H9 (cell line): ENCODE data around the gene CBX5. TPM values are rescaled to one million over a fixed set of nuclear protein-coding genes. Genes with fewer than 3 reads are reported as not detected.
"Not testable (repeated sequence)": the region's sequence is repeated elsewhere in the genome, so short reads cannot be mapped to it uniquely, and the experiment has no call there.

Source experiments
- DNase-seq: peaks from one replicate; pipeline ENCODE4 v3.0.0-alpha.2; 2017
- H2AFZ ChIP-seq: one replicate; pipeline ENCODE4 v1.6.1; 2013; ENCODE audit warnings: mild to moderate bottlenecking, low read length, control low read depth, moderate library complexity
- H2AK5ac ChIP-seq: 2 replicates; pipeline ENCODE4 v1.6.1; 2013; ENCODE audit warnings: low read length, control low read depth, mixed read lengths; ENCODE audit not compliant: insufficient read length
- H2BK120ac ChIP-seq: one replicate; pipeline ENCODE4 v1.6.1; 2013; ENCODE audit warnings: low read depth, mild to moderate bottlenecking, low read length, control low read depth, inconsistent platforms; ENCODE audit not compliant: poor library complexity, severe bottlenecking
- H2BK12ac ChIP-seq: 2 replicates; pipeline ENCODE4 v1.6.1; 2013; ENCODE audit warnings: low read length, control low read depth, mixed read lengths, low read depth; ENCODE audit not compliant: insufficient read length
- H2BK15ac ChIP-seq: 2 replicates; pipeline ENCODE4 v1.6.1; 2013; ENCODE audit warnings: low read depth, low read length, control low read depth
- H2BK20ac ChIP-seq: one replicate; pipeline ENCODE4 v1.6.1; 2013; ENCODE audit warnings: low read depth, mild to moderate bottlenecking, low read length, control low read depth, inconsistent platforms; ENCODE audit not compliant: poor library complexity, severe bottlenecking
- H2BK5ac ChIP-seq: 2 replicates; pipeline ENCODE4 v1.6.1; 2013; ENCODE audit warnings: low read length, control low read depth, mixed read lengths; ENCODE audit not compliant: insufficient read length
- H3K14ac ChIP-seq: 2 replicates; pipeline ENCODE4 v1.6.1; 2013; ENCODE audit warnings: low read length, control low read depth; ENCODE audit not compliant: insufficient read depth
- H3K18ac ChIP-seq: 2 replicates; pipeline ENCODE4 v1.6.1; 2013; ENCODE audit warnings: low read depth, mild to moderate bottlenecking, mixed read lengths, low read length, control low read depth; ENCODE audit not compliant: insufficient read length
- H3K23ac ChIP-seq: 2 replicates; pipeline ENCODE4 v1.6.1; 2013; ENCODE audit warnings: low read length, control low read depth, mixed read lengths, low read depth; ENCODE audit not compliant: insufficient read length
- H3K23me2 ChIP-seq: 2 replicates; pipeline ENCODE4 v1.6.1; 2013; ENCODE audit warnings: low read depth, mild to moderate bottlenecking, mixed read lengths, low read length, control low read depth; ENCODE audit not compliant: insufficient read length, poor library complexity, severe bottlenecking
- H3K27ac ChIP-seq: 2 replicates; pipeline ENCODE4 v1.5.1; 2013; ENCODE audit warnings: low read length, control low read depth, mixed read lengths, low read depth; ENCODE audit not compliant: insufficient read length
- H3K27me3 ChIP-seq: 2 replicates; pipeline ENCODE4 v1.6.1; 2013; ENCODE audit warnings: low read length, control low read depth, inconsistent platforms; ENCODE audit not compliant: insufficient read depth
- H3K4ac ChIP-seq: 2 replicates; pipeline ENCODE4 v1.6.1; 2013; ENCODE audit warnings: low read depth, mild to moderate bottlenecking, control low read depth, inconsistent platforms, low read length, moderate library complexity
- H3K4me1 ChIP-seq: 2 replicates; pipeline ENCODE4 v1.6.1; 2013; ENCODE audit warnings: low read length, control low read depth, inconsistent platforms; ENCODE audit not compliant: insufficient read depth
- H3K4me2 ChIP-seq: 2 replicates; pipeline ENCODE4 v1.6.1; 2013; ENCODE audit warnings: low read length, control low read depth, mixed read lengths; ENCODE audit not compliant: insufficient read length, insufficient read depth
- H3K56ac ChIP-seq: 2 replicates; pipeline ENCODE4 v1.6.1; 2013; ENCODE audit warnings: low read depth, mild to moderate bottlenecking, mixed read lengths, low read length, control low read depth; ENCODE audit not compliant: insufficient read length
- H3K79me1 ChIP-seq: 2 replicates; pipeline ENCODE4 v1.6.1; 2013; ENCODE audit warnings: low read depth, mild to moderate bottlenecking, moderate library complexity, low read length, control low read depth, inconsistent platforms; ENCODE audit not compliant: insufficient read depth, poor library complexity, severe bottlenecking
- H3K79me2 ChIP-seq: 2 replicates; pipeline ENCODE4 v1.6.1; 2013; ENCODE audit warnings: low read length, control low read depth, inconsistent platforms; ENCODE audit not compliant: insufficient read depth
- H3K9ac ChIP-seq: 2 replicates; pipeline ENCODE4 v1.6.1; 2013; ENCODE audit warnings: low read length, control low read depth, mixed read lengths; ENCODE audit not compliant: insufficient read length; ENCODE audit errors: extremely low read depth
- H3K9me3 ChIP-seq: one replicate; pipeline ENCODE4 v1.6.1; 2013; ENCODE audit warnings: low read depth, low read length, inconsistent platforms; ENCODE audit not compliant: control insufficient read depth
- H3T11ph ChIP-seq: one replicate; pipeline ENCODE4 v1.6.1; 2013; ENCODE audit warnings: mild to moderate bottlenecking, low read length, control low read depth, inconsistent platforms
- H4K20me1 ChIP-seq: one replicate; pipeline ENCODE4 v1.6.1; 2013; ENCODE audit not compliant: control insufficient read depth, insufficient read length, insufficient read depth
- H4K5ac ChIP-seq: 2 replicates; pipeline ENCODE4 v1.6.1; 2013; ENCODE audit warnings: low read depth, mild to moderate bottlenecking, mixed read lengths, low read length, control low read depth; ENCODE audit not compliant: insufficient read length
- H4K8ac ChIP-seq: replicated peaks from 2 replicates; pipeline ENCODE4 v1.6.1; 2013; ENCODE audit warnings: low read length, control low read depth, mixed read lengths, low read depth; ENCODE audit not compliant: insufficient read length
- H4K91ac ChIP-seq: 2 replicates; pipeline ENCODE4 v1.6.1; 2013; ENCODE audit warnings: low read depth, mild to moderate bottlenecking, moderate library complexity, mixed read lengths, low read length, control low read depth; ENCODE audit not compliant: insufficient read length
- H3K27ac Mint-ChIP-seq, 3 experiments: 2 replicates in 2 of 3; 3 replicates in 1 of 3; pipeline ENCODE4 v1.8.0; 2020 to 2021; ENCODE audit warnings: mixed read lengths in 3 of 3, mild to moderate bottlenecking in 1 of 3, moderate library complexity in 1 of 3
- H3K27me3 Mint-ChIP-seq: 2 replicates; pipeline ENCODE4 v1.8.0; 2021; ENCODE audit warnings: low read depth, mild to moderate bottlenecking, moderate library complexity, mixed read lengths
- H3K36me3 Mint-ChIP-seq, 3 experiments: 2 replicates in 2 of 3; 3 replicates in 1 of 3; pipeline ENCODE4 v1.8.0; 2020 to 2021; ENCODE audit warnings: low read depth in 3 of 3, mixed read lengths in 3 of 3; ENCODE audit not compliant: insufficient read depth in 1 of 3
- H3K4me1 Mint-ChIP-seq, 2 experiments: 2 replicates each; pipeline ENCODE4 v1.8.0; 2020; ENCODE audit warnings: mixed read lengths in 2 of 2
- H3K4me3 Mint-ChIP-seq, 2 experiments: 2 replicates in 1 of 2; 3 replicates in 1 of 2; pipeline ENCODE4 v1.8.0; 2020 to 2021; ENCODE audit warnings: mild to moderate bottlenecking in 2 of 2, mixed read lengths in 2 of 2, moderate library complexity in 1 of 2
- H3K9me3 Mint-ChIP-seq, 2 experiments: 2 replicates in 1 of 2; 3 replicates in 1 of 2; pipeline ENCODE4 v1.8.0; 2020; ENCODE audit warnings: mild to moderate bottlenecking in 2 of 2, mixed read lengths in 2 of 2, moderate library complexity in 1 of 2
- WGBS: extraction: QIAGEN DNeasy Blood & Tissue Kit; methylation state at CpG from one replicate; pipeline ENCODE4 v1.1.7; 2013; ENCODE audit warnings: missing lambda C conversion rate, low lambda C conversion rate, mixed read lengths; ENCODE audit not compliant: insufficient read length; ENCODE audit errors: extremely low coverage; 5-methylcytosine and 5-hydroxymethylcytosine counted together
- total RNA-seq: library from RNA; stranded (reverse); gene quantifications from 2 replicates; pipeline ENCODE4 v1.2.1, GENCODE V29; 2021
- TF ChIP-seq, protein P1 (sequence below): fragments of 200-600 bp; sonication (generic); conservative IDR thresholded peaks from 3 replicates; pipeline ENCODE4 v1.8.0; 2021; ENCODE audit warnings: antibody characterized with exemption, mild to moderate bottlenecking

Gene CBX5
- total RNA-seq, 1 experiment from 2014 or later = 206 TPM

DNA sequence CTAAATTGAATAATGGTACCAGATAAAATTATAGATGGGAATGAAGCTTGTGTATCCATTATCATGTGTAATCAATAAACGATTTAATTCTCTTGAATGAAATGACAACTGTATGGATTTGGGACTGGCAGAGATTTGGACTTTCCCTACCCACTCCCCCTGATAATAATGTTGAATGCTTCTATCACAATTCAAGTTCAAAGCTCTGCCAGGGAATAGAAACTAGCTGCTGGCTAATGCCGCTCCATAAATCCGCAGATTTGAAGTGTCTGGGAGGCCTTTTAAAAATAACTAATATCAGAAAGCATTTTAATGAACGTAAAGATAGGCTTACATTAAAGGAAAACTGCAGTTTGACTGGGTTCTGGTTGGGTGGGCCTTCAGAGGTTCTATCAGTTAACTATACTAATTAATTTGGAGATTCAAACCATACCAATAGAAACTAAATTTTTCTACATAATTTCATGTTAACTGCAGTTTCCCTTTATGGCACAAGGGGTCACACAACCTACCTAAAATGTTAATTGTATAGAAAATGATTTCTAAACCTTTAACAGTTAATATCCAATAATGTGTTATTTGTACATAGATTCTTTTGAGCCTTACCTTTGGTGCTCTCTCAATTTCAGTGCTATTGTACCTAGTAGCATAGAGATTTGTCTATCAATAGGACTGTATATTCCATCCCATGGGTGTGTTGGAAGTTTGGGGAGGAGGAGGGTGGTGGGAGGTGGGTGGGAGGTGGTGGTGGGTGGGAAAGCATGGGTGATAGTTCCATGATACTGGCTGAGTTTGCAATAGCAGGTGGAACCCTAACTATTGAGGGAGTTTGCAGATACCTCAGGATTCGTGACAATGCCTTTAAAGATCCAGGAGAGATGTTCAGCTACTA is 5.5 kb upstream of the CBX5 start:
- H3K23ac ChIP-seq = no peak overlapping the region
- no peak overlapping the region for H2AFZ ChIP-seq
- H3K4me3 Mint-ChIP-seq = peak overlapping the region; percentile 6 to 62; a peak in 3 of 5 replicates
- H3K4ac ChIP-seq = no peak overlapping the region
- no peaks in the 10 kb centered on the region for H3K23me2 ChIP-seq
- H3K9me3 Mint-ChIP-seq = no peaks in the 10 kb centered on the region
- H3K4me1 Mint-ChIP-seq = peaks cover 26 to 38% of the 10 kb centered on the region in 2 experiments
- peaks cover 3% of the 10 kb centered on the region; the same call in 1 of the 2 replicates for H3K27me3 Mint-ChIP-seq
- no peaks in the 10 kb centered on the region for H3K79me1 ChIP-seq
- H2BK12ac ChIP-seq = no peak overlapping the region
- no peaks in the 10 kb centered on the region for H4K20me1 ChIP-seq
- H3K27ac ChIP-seq = peak overlapping the region; percentile 19
- WGBS = no CpG with 5 or more reads among the region's 5 CpGs
- H3K9me3 ChIP-seq = no peaks in the 10 kb centered on the region
- no peaks in the 10 kb centered on the region for H3K4me1 ChIP-seq
- no peak overlapping the region for H2BK20ac ChIP-seq
- no peak overlapping the region for H4K5ac ChIP-seq
- no peak overlapping the region for H2BK5ac ChIP-seq
- no peak overlapping the region for H3K4me2 ChIP-seq
- no peak overlapping the region for H4K91ac ChIP-seq
- no peak overlapping the region for H3K14ac ChIP-seq
- H3K56ac ChIP-seq = no peak overlapping the region
- H3K36me3 Mint-ChIP-seq = peaks cover 0 to 18% (median 0%) of the 10 kb centered on the region in 3 experiments; a peak in 3 of 7 replicates
- H3K18ac ChIP-seq = no peak overlapping the region
- H3K27ac Mint-ChIP-seq = peak overlapping the region; percentile 48 to 92 (median 71); a peak in 3 of 7 replicates
- no peaks in the 10 kb centered on the region for H3K27me3 ChIP-seq
- H3K9ac ChIP-seq = no peak overlapping the region
- H2AK5ac ChIP-seq = no peak overlapping the region
- DNase-seq = no peak
- TF ChIP-seq, protein P1, sequence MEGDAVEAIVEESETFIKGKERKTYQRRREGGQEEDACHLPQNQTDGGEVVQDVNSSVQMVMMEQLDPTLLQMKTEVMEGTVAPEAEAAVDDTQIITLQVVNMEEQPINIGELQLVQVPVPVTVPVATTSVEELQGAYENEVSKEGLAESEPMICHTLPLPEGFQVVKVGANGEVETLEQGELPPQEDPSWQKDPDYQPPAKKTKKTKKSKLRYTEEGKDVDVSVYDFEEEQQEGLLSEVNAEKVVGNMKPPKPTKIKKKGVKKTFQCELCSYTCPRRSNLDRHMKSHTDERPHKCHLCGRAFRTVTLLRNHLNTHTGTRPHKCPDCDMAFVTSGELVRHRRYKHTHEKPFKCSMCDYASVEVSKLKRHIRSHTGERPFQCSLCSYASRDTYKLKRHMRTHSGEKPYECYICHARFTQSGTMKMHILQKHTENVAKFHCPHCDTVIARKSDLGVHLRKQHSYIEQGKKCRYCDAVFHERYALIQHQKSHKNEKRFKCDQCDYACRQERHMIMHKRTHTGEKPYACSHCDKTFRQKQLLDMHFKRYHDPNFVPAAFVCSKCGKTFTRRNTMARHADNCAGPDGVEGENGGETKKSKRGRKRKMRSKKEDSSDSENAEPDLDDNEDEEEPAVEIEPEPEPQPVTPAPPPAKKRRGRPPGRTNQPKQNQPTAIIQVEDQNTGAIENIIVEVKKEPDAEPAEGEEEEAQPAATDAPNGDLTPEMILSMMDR = peak; percentile 52
- no peak overlapping the region for H2BK120ac ChIP-seq
- H4K8ac ChIP-seq = no peak overlapping the region
- H2BK15ac ChIP-seq = no peak overlapping the region
- H3K79me2 ChIP-seq = peaks cover 7% of the 10 kb centered on the region; the same call in 1 of the 2 replicates
- H3T11ph ChIP-seq = no peak overlapping the region

DNA sequence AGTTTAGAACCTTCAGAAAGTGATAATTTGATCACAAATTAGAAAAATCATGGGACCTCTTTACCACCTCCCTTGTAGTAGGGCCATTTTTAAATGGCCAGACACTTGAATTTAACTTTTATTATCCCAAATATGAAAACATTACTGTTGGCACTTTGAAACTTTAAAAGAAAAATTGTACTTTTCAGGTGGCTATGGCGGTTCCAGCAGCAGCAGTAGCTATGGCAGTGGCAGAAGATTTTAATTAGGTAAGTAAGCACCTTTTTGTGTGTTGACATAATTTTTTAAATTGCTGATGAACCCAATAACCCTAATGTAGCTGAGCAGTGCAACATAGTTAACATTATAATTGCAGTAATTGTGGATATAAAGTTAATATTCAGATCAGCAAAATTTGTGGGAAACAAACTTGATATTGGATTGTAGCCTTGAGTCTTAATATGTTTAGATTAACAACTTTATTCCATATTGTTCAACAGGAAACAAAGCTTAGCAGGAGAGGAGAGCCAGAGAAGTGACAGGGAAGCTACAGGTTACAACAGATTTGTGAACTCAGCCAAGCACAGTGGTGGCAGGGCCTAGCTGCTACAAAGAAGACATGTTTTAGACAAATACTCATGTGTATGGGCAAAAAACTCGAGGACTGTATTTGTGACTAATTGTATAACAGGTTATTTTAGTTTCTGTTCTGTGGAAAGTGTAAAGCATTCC is 4.3 kb upstream of the CBX5 start:
- not testable (repeated sequence) for H2BK12ac ChIP-seq, H2BK120ac ChIP-seq, H3K4ac ChIP-seq, H3K27ac ChIP-seq, H3K23me2 ChIP-seq, H3K79me1 ChIP-seq, H3K79me2 ChIP-seq, H3T11ph ChIP-seq, H4K8ac ChIP-seq, H2BK20ac ChIP-seq, H3K23ac ChIP-seq, H3K4me1 ChIP-seq, H3K4me3 Mint-ChIP-seq, H4K5ac ChIP-seq, H3K27me3 Mint-ChIP-seq, H3K18ac ChIP-seq, H3K14ac ChIP-seq, H4K20me1 ChIP-seq, H3K9ac ChIP-seq, H3K9me3 Mint-ChIP-seq, H2BK5ac ChIP-seq, H3K9me3 ChIP-seq, DNase-seq, H2BK15ac ChIP-seq, H3K27me3 ChIP-seq, H2AFZ ChIP-seq, H4K91ac ChIP-seq, H3K4me2 ChIP-seq, H3K56ac ChIP-seq, H2AK5ac ChIP-seq
- peaks cover 0 to 18% (median 0%) of the 10 kb centered on the region in 3 experiments; a peak in 3 of 7 replicates for H3K36me3 Mint-ChIP-seq
- H3K4me1 Mint-ChIP-seq = peaks cover 26 to 38% of the 10 kb centered on the region in 2 experiments
- peak overlapping the region in 2 of 3 experiments; percentile 44 to 91; a peak in 4 of 7 replicates for H3K27ac Mint-ChIP-seq
- WGBS = no CpG with 5 or more reads among the region's 2 CpGs
